ENCODE results near the gene BABAM2.
"Not testable (repeated sequence)": the region's sequence is repeated elsewhere in the genome, so short reads cannot be mapped to it uniquely, and the experiment has no call there.

The BABAM2 gene

DNA sequence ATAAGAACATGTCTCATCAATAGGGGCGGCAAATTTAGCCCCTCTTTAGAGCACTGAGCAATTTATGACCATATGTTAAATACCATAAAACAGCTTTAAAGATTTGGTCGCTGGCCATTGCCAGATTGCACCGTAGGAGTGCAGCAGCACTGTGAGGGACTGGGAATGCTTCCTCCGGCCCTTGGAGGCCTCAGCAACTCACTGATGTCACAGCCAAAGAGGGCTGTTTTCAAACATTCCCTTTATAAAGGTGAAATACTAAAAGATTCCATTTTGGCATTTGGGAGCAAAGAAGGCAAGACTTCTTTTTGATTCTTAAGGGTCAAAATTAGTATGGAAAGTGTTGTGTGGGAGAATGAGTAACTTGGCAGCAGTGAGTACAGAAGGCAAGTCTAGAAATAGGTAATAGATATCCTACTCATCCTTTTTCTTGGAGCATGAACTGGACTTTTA, 63.7 kb downstream of the BABAM2 start:
- DNase-seq: no peak

GRCh38 chr2:27954771-27955383, 64.3 kb downstream of the BABAM2 start:
- peak; percentile 82 for DNase-seq

GRCh38 chr2:27955384-27956161, 65.0 kb downstream of the BABAM2 start:
- DNase-seq: no peak

GRCh38 chr2:27956888-27957287, 66.4 kb downstream of the BABAM2 start:
- peak; percentile 56 for DNase-seq

DNA sequence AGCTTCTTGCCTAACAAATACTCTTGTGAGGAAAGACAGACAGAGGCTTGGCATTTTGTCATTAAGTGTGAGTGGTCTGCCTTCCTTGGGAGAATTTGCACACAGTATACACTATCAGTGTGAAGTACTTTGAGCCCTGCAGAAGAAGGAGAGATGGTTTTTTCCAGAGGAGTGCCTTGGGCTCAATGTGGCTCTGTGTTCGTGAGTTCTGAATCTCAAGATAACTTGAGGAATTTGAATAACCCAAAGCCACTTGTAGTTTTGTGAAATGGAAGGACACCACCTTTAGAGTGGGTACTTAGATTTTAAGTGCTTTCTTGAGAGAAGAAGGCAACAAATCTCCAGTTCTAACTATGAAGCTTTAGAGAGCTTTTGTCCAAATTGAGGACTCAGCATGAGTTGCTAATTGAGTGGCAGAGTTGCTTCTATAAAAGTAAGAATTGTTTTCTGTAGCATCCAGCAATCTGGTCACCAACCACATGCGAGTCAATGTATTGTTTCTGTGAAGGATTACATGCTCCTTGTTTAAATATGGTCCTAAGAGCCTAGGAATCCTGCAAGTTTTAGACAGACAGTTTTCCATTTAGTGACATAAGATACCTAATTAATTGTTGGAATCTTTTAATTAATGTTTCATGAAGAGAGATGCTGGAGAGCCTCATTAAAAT, 68.3 kb downstream of the BABAM2 start:
- no peak for DNase-seq

DNA sequence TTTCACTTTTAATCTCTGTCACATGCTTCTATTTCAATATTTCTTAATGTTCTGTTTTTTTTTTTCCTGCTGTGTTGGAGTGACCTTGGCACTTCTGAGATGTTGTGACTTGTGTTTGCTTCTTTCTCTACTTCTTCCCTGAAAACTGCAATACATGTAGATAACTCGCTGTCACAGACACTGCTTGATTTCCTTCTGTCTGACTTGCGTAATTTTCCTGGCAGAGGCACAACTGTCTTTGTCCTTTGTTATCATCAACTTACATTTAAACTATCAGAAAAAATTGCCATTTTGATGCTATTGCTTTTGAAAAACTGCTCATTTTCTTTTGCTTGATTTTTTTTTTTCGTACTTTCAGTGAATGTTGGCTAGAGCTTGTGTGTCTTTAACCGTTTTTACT, 69.0 kb downstream of the BABAM2 start:
- peak; percentile 86 for DNase-seq

DNA sequence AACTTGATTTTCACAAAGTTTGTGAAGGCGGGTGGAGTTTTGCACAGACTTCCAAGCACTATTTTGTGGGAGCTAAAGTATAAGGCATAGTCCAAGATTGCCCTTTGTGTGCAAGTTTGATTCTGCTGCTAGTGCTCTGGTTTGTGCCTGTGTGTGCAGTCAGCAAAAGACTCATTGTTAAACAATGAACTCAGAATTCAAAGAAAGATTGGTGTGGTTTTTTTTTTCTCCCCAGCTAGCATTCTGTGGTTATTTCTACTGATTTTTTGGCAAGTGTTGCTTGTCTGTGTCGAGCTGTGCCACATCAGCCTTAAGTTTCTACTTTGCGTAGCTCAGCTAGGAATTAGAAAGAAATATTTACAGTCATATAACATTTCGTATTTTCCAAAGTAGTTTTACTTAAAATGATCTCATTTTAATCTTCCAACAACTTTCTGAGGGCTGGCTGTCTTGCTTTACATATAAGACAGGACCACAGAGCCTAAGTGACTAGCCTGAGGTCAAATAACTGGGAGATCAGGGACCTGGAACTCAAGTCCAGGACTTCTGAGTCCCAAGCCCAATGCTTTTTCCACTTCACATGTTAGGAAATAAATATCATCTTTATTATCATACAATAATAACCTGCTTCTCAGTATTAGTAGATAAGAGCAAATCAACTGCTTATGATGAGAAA, 69.8 kb downstream of the BABAM2 start:
- peak; percentile 60 for DNase-seq

- no peak for DNase-seq
These were observed 71.5 kb downstream of the BABAM2 start for GRCh38 chr2:27962006-27962405.

GRCh38 chr2:27963472-27963871, 72.9 kb downstream of the BABAM2 start:
- no peak for DNase-seq

DNA sequence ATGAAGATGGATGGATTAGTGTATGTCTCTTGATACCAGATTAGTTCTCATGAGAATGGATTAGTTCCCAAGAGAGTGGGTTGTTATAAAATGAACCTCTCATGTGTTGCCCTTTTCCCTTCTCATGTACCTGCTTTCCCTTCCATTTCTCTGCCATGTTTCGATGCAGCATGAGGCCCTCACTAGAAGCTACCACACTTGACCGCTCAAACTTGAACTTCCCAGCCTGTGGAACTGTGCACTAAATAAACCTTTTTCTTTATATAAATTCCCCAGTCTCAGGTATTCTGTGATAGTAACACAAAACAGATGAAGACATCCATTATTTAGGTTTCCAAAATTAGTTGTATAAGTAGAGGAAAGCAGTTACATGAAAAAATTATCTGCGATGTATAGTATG, 73.5 kb downstream of the BABAM2 start:
- DNase-seq: no peak

- no peak for DNase-seq
These were observed 75.3 kb downstream of the BABAM2 start for GRCh38 chr2:27965841-27966240.

- DNase-seq: no peak
These were observed 75.9 kb downstream of the BABAM2 start for GRCh38 chr2:27966466-27966865.

DNA sequence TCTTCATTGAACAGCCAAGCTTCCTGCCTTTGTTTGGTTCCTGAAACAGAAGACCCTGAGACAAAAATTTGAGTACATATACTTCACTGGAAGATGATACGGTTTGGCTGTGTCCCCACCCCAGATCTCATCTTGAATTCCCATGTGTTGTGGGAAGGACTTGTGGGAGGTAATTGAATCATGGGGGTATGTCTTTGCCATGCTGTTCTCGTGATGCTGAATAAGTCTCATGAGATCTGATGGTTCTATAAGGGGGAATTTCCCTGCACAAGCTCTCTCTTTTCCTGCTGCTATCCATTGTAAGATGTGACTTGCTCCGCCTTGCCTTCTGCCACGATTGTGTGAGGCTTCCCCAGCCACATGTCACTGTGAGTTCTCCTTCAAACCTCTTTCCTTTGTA, 76.5 kb downstream of the BABAM2 start:
- no peak for DNase-seq

DNA sequence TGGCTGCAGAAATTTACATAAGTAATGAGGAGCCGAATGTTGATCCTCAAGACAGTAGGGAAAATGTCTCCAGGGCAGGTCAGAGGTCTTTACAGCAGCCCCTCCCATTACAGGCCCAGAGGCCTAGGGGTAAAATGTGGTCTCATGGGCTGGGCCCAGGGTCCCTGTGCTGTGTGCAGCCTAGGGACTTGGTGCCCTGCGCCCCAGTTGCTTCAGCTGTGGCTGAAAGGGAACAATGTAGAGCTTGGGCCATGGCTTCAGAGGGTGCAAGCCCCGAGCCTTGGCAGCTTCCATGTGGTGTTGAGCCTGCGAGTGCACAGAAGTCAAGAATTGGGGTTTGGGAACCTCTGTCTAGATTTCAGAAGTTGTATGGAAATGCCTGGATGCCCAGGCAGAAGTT, 77.5 kb downstream of the BABAM2 start:
- not testable (repeated sequence) for DNase-seq

DNA sequence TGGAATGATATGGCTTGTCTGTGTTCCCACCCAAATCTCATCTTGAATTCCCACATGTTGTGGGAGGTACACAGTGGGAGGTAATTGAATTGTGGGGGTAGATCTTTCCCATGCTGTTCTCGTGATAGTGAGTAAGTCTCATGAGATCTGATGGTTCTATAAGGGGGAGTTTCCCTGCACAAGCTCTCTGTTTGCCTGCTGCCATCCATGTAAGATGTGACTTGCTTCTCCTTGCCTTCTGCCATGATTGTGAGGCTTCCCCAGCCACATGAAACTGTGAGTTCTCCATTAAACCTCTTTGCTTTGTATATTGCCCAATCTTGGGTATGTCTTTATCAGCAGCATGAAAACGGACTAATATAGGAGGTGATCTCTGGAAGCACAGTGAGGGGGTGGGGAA, 78.4 kb downstream of the BABAM2 start:
- not testable (repeated sequence) for DNase-seq

DNA sequence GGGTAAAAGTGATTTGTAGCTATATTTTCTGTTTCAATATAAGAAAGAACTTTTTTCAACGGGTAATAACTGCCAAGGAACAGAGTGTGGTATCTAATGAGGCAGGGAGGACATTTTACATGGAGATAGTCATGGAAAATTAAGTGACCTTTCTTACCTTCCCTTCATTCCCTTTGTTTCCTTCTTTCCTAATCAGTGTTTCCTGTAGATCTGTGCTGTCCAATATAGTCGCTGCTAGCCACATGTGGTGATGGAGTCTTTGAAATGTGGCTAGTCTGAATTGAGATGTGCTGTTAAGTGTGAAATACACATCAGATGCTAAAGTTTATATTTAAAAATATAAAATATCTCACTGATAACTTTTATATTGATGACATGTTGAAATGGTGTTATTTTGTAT, 81.8 kb downstream of the BABAM2 start:
- DNase-seq: no peak

DNA sequence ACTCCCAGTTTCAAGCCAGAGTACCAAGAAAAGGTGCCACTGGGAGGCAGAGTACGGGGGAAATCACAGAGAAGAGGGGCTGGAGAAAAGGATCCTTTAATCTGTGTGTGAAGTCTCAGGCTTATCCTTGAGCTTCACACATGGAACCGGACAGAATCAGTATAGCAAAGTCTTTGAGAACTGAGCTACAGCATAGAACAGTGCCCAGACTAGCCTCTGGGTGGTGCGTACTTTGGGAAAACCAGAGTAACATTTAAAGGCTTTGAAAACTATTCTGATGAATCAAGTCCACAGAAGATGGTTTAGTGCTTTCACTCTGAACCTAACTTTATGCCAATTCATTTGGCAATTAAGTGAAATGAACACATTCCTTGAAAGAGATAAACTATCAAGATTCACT, 83.1 kb downstream of the BABAM2 start:
- DNase-seq: no peak

DNA sequence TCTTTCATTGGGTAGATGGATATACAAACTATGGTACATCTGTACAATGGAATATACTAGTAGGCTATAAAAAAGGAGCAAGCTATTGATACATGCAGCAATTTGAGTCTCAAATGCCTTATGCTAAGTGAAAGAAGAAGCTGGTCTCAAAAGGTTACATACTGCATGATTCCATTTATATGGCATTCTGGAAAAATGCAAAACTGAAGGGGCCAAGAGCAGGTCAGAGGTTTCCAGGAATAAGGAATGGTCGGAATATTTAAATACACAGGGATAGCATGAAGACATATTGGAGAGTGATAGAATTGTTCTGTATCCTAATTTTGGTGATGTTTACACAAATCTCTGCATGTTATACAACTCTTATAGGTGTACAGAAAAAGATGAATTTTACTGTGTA, 85.8 kb downstream of the BABAM2 start:
- DNase-seq: no peak

GRCh38 chr2:27977731-27978312, 87.3 kb downstream of the BABAM2 start:
- no peak for DNase-seq

DNA sequence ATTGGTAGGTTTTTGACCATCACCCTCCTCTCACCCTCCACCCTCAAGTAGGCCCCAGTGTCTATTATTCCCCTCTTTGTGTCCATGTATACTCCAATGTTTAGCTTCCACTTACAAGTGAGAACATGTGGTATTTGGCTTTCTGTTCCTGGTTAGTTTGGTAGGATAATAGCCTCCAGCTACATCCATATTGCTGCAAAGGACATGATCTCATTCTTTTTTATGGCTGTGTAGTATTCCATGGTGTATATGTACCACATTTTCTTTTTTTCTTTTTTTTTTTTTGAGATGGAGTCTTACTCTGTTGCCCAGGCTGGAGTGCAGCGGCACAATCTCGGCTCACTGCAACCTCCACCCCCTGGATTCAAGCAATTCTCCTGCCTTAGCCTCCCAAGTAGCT, 88.2 kb downstream of the BABAM2 start:
- DNase-seq: not testable (repeated sequence)

GRCh38 chr2:27980242-27980641, 89.7 kb downstream of the BABAM2 start:
- DNase-seq: no peak

GRCh38 chr2:27984153-27984552, 93.6 kb downstream of the BABAM2 start:
- DNase-seq: no peak

DNA sequence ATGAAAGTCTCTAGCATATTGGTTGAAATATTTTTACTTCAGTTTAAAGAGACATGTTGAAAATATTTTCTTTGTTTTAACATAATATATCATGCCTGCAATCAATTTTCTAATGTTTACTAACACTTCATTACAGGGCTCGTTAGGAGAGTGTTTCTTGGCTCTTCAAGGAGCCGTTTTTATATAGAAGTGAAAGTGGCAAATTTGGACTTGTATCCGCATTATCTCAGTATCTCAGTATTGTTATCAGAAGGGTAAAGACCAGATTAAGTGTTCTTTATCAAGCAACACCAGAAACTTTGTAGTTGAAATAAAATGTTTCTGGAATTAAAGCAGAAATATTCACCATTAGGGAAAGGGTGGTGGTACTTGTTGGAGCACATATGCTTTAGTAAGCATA, 97.8 kb downstream of the BABAM2 start:
- peak; percentile 50 for DNase-seq

Measured in hematopoietic multipotent progenitor cell treated with erythropoietin and hydrocortisone succinate and interleukin-3 and kit ligand, for 6 days (in vitro differentiated cells).